ENCODE data around the gene IL16. TPM values are rescaled to one million over a fixed set of nuclear protein-coding genes. Genes with fewer than 3 reads are reported as not detected.

Gene IL16
- polyA plus RNA-seq, 2 of the 4 experiments (the other 2 are of a cell fraction): 0.09 TPM; not detected in 1

DNA sequence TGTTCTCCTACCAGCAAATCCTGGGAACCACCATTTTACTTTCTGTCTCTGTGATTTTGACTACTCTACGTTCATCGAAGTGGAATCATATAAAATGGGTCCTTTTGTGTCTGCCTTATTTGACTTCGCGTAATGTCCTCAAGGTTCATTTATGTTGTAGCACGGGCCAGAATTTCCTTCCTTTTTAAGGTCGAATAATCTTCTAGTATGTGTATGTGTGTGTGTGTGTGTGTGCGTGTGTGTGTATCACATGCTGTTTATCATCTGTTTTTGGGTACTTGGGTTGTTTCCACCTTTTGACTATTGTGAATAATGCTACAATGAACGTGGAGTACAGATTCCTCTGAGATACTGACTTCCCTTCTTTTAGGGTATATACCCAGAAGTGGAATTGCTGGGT, 91.9 kb downstream of the IL16 start:
- FAIRE-seq (no peak), ATAC-seq (no peak), DNase-seq (ENCODE audit: low read depth in 1 of 2, low spot score in 1 of 2) (no peak)
- Histone ChIP-seq H3K4me1 (no peaks in the 10 kb centered on the region), H3K4me2 (no peak overlapping the region), H3K4me3 (no peak overlapping the region), H3K27ac (no peak overlapping the region), H3K9me3 (no peaks in the 10 kb centered on the region)
- WGBS (ENCODE audit: missing lambda C conversion rate): 54% methylated on average over 8 of the region's 8 CpGs
- no peak for TF ChIP-seq ESRRA (IDR thresholded peaks at IDR 0.05; ENCODE audit: borderline replicate concordance, low read length)
- TF ChIP-seq, protein P1, sequence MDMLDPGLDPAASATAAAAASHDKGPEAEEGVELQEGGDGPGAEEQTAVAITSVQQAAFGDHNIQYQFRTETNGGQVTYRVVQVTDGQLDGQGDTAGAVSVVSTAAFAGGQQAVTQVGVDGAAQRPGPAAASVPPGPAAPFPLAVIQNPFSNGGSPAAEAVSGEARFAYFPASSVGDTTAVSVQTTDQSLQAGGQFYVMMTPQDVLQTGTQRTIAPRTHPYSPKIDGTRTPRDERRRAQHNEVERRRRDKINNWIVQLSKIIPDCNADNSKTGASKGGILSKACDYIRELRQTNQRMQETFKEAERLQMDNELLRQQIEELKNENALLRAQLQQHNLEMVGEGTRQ (IDR thresholded peaks at IDR 0.05): no peak
- TF ChIP-seq FOSB (CRISPR knock-in tag; IDR thresholded peaks at IDR 0.05): no peak
- TF ChIP-seq KDM5A (IDR thresholded peaks at IDR 0.05): no peak
- no peak for TF ChIP-seq FOXS1 (CRISPR knock-in tag; IDR thresholded peaks at IDR 0.05)
- POLR2A ChIA-PET: no interaction called here
- CTCF ChIA-PET: no interaction called here

DNA sequence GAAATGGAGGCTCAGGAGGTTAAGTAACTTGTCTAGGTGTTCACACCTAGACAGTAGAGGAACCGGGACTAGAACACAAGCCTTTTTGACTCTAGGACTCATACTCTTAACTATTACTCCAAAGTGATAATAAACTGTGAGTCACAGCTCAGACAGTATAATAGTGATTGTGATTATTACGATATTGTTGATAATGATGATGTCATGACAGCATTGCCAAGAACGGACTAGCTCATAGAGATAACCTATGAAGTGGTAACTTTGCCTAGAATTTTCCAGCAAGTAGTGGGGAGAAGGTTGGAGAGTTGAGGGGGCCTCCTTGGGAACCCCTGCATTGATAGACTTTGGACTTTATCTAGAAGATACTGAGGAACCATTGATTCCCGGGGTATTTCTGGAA, 93.2 kb downstream of the IL16 start:
- ChIA-PET POLR2A (no interaction called here), CTCF (interaction anchor here (1.0 to 5.4 kb wide), 9 partner anchors 10 to 26 kb away, joined by 3 to 30 read pairs (median 4); no protein-coding TSS in a partner anchor)
- H3K4me1 ChIP-seq: no peaks in the 10 kb centered on the region
- DNase-seq (ENCODE audit: low read depth in 1 of 2, low spot score in 1 of 2): no peak
- WGBS (ENCODE audit: missing lambda C conversion rate): 10% methylated on average over 4 of the region's 4 CpGs
- ATAC-seq: no peak
- no peak overlapping the region for H3K27ac ChIP-seq
- H3K9me3 ChIP-seq: no peaks in the 10 kb centered on the region
- no peak overlapping the region for H3K4me3 ChIP-seq
- no peak for FAIRE-seq
- TF ChIP-seq CHD4 (IDR thresholded peaks at IDR 0.05; ENCODE audit: borderline replicate concordance) (no peak), ESRRA (IDR thresholded peaks at IDR 0.05; ENCODE audit: borderline replicate concordance, low read length) (no peak), TP53 (CRISPR knock-in tag; IDR thresholded peaks at IDR 0.05) (no peak), HDAC2 (IDR thresholded peaks at IDR 0.05) (no peak), KDM1A (IDR thresholded peaks at IDR 0.05; ENCODE audit: low read depth) (no peak), HOXB13 (CRISPR knock-in tag; IDR thresholded peaks at IDR 0.05; ENCODE audit: low read depth) (no peak), GATA3 (IDR thresholded peaks at IDR 0.05; ENCODE audit: borderline replicate concordance) (no peak), MAFK (IDR thresholded peaks at IDR 0.05; ENCODE audit: partially characterized antibody) (no peak), FOSL2 (IDR thresholded peaks at IDR 0.05) (no peak), FOSL2 (CRISPR knock-in tag; IDR thresholded peaks at IDR 0.05) (no peak), RAD21 (conservative IDR thresholded peaks at IDR 0.05 in 1 of 2, IDR thresholded peaks at IDR 0.05 in 1 of 2) (no peak), POLR2AphosphoS2 (conservative IDR thresholded peaks at IDR 0.05; ENCODE audit: low read length) (no peak), ZSCAN20 (CRISPR knock-in tag; IDR thresholded peaks at IDR 0.05) (no peak), CBX8 (IDR thresholded peaks at IDR 0.05) (no peak), SMC3 (IDR thresholded peaks at IDR 0.05) (no peak), EHMT2 (IDR thresholded peaks at IDR 0.05; ENCODE audit: low read depth) (no peak), RARB (CRISPR knock-in tag; IDR thresholded peaks at IDR 0.05) (no peak), ZNF302 (CRISPR knock-in tag; IDR thresholded peaks at IDR 0.05) (no peak)
- TF ChIP-seq, protein P1 (IDR thresholded peaks at IDR 0.05): no peak
- TF ChIP-seq, protein P2, sequence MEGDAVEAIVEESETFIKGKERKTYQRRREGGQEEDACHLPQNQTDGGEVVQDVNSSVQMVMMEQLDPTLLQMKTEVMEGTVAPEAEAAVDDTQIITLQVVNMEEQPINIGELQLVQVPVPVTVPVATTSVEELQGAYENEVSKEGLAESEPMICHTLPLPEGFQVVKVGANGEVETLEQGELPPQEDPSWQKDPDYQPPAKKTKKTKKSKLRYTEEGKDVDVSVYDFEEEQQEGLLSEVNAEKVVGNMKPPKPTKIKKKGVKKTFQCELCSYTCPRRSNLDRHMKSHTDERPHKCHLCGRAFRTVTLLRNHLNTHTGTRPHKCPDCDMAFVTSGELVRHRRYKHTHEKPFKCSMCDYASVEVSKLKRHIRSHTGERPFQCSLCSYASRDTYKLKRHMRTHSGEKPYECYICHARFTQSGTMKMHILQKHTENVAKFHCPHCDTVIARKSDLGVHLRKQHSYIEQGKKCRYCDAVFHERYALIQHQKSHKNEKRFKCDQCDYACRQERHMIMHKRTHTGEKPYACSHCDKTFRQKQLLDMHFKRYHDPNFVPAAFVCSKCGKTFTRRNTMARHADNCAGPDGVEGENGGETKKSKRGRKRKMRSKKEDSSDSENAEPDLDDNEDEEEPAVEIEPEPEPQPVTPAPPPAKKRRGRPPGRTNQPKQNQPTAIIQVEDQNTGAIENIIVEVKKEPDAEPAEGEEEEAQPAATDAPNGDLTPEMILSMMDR (IDR thresholded peaks at IDR 0.05): no peak
- TF ChIP-seq, protein P3, sequence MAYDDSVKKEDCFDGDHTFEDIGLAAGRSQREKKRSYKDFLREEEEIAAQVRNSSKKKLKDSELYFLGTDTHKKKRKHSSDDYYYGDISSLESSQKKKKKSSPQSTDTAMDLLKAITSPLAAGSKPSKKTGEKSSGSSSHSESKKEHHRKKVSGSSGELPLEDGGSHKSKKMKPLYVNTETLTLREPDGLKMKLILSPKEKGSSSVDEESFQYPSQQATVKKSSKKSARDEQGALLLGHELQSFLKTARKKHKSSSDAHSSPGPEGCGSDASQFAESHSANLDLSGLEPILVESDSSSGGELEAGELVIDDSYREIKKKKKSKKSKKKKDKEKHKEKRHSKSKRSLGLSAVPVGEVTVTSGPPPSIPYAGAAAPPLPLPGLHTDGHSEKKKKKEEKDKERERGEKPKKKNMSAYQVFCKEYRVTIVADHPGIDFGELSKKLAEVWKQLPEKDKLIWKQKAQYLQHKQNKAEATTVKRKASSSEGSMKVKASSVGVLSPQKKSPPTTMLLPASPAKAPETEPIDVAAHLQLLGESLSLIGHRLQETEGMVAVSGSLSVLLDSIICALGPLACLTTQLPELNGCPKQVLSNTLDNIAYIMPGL (CRISPR knock-in tag; IDR thresholded peaks at IDR 0.05; ENCODE audit: borderline replicate concordance): no peak
- H3K4me2 ChIP-seq: no peak overlapping the region
